HPDE6-E6E7 (cell line): ENCODE results near the gene DENND6B.
"Not testable (repeated sequence)": the region's sequence is repeated elsewhere in the genome, so short reads cannot be mapped to it uniquely, and the experiment has no call there.

ENCODE experiments used
- DNase-seq: peaks from one replicate; pipeline ENCODE4 v3.0.0; 2011; ENCODE audit warnings: missing footprints; ENCODE audit errors: extremely low spot score

The DENND6B gene

GRCh38 chr22:50273781-50274180 lies 53.0 kb downstream of the DENND6B start:
- DNase-seq, result not testable (repeated sequence)

GRCh38 chr22:50273352-50273751 lies 53.5 kb downstream of the DENND6B start:
- DNase-seq, result not testable (repeated sequence)

DNA sequence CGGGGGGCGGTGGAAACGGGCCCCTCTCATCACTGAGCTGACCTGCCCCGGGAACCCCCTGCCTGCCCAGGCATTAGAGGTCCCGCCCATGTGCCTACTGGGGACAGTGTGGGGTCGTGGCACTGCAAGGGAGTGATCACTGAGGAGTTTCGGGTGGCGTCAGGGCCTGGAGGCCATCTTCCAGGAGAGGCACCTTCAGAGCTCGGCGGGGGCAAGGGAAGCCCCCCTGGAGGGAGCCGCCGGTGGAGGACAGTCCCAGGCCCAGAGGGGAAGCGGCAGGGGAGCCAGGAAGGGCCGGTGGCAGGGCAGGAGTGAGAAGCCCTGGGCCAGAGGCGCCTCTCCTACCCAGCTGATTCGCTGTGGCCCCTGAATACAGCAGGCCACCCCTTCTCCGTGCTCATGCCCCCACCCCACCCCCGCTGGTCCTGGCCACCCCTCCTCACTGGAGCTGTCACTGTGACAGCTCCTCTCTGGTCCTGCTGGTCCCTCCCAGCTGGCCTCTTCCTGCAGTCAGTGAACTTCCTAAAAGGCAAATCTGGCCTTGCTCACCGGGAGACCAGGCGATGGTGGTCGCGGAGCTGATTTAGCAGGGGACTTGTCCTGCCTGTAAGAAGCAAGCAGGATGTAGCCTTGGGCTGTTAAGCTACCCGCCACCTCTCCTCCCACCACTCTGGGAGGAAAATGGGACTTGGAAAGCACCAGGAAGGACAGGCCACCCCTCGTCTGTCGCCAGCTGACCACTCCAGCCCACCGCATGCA lies 54.6 kb downstream of the DENND6B start:
- no peak for DNase-seq

GRCh38 chr22:50271519-50271970 lies 55.3 kb downstream of the DENND6B start:
- no peak for DNase-seq

DNA sequence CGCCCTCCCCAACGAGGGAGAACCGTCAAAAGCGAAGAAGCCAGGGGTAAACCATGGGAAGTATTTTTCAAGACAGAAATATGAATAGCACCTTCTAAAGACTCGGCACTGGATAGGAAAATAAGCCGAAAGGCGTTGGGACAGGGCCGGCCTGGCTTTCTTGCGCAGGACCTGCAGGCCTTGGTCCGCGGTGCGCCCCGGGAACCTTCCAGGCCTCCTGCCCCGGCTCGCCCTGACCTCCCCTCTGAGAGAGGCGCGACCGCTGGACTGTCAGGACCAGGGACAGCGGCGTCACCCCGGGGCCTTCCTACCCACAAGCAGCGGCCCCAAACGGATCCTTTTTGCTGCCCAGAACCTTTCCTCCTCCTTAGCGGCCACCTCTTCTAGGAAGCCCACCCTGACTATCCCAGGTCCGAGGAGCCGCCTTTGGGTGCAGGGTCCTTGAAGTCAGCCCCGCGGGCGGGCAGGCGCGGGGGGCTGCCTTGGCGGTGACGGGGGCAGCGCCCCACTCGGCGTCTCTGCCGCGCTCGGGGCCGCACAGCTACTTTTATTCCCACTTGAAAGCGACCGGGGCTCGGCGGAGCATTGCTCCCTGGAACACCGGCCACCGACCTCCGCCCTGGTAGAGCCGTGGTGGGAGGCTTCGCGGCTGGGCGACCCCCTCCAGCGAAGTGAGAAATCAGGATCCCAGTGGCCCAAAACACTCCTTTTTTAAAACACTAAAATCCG lies 56.0 kb downstream of the DENND6B start:
- no peak for DNase-seq

GRCh38 chr22:50269970-50270665 lies 56.7 kb downstream of the DENND6B start, which contains the start of gene MAPK11:
Gene MAPK11 (minus strand): TSS chr22:50270380. CDS start chr22:50270292, 88 bp downstream.
- no peak for DNase-seq

DNA sequence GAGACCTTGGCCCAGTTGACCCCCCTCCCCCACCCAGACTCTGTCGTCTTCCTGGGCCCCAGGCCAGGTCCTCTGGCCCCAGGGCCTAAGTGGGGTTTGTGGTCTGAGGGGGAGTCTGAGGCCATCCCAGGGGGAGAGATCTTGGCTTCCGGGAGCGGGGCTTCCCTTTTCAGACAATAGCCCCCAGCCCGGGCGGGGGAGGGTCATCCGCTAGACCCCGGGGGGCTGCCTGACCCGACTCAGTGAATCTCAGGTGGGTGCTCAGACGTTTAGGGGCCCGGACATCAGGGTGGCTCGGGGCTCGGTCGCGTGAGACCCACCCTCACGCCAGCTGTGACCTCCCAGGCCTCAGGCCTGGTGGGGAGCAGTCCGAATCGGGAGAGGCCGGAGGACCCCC lies 57.2 kb downstream of the DENND6B start:
- no peak for DNase-seq

DNA sequence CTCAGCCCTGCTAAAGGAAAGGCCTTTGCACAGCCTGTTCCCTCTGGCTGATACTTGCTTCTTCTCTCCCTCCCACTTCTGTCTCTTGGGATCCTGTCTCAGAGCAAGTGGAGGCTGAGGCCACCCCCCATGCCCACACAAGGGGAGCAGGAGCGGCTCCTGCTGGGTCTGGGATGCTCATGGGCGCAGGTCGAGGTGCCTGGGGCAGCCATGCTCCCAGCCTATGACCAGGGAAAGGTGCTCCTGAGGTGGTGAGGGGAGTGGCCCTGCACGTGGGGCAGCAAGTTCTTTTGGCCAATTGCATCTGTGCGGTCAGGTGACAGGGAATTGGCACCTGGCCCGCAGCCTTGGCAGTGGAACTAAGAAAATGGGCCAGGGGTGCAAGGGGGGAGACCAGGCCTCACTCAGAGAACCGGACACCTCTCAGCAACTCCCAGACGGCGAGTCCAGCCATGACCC lies 58.1 kb downstream of the DENND6B start:
- DNase-seq, result no peak

DNA sequence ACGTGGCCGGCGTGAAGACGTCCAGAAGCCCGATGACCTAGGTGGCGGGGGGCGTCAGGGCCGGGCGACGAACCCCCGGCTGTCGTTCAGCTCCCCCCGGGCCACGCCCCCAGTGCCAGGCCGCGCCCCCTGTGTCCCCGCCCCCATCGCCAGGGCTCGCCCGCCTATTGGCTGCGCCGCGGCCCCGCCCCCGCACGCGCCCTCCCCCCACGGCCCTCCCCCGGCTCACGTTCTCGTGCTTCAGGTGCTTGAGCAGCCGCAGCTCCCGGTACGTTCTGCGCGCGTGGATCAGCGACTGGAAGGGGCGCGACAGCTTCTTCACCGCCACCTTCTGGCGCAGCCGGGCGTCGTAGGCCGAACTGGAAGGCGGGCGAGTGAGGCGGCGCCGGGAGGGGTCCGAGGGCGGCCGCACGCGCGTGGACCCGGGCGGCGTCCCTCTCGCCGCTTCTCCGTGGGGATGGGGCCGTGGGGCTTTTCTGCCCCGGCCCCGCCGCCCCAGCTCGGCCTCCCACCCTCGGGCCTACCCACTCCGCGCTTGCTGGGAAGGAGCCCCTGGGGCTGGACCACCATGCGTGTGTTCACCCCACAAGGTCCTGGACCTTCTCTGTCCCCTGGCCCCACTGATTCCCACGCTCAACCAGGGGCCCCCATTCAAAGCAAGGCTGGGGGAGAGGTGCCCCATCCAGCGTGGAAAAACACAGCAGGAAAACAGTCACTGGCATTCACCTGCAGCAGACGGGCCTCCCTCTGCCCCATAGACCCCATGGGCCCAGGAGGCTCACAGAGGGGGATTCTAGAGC lies 59.0 kb downstream of the DENND6B start:
- DNase-seq, result no peak

DNA sequence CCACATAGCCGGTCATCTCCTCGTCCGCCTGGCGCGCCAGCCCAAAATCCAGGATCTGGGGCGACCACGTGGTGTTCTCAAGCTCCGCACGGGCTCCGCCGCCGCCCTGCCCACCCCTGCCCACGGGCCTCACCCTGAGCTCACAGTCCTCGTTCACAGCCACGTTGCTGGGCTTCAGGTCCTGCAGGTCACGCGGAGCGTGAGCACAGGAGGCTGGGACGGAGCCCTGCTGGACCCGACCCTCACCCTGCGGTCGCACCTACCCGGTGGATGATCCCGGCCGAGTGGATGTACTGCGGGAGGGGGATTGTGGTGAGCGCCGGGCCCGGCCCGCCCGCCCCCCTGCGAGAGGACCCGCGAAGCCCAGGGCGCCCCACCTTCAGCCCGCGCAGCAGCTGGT lies 59.8 kb downstream of the DENND6B start:
- DNase-seq, result no peak

GRCh38 chr22:50264946-50265669 lies 61.7 kb downstream of the DENND6B start:
- no peak for DNase-seq

GRCh38 chr22:50264104-50264745 lies 62.6 kb downstream of the DENND6B start:
- DNase-seq, result no peak

GRCh38 chr22:50262973-50263617 lies 63.7 kb downstream of the DENND6B start:
- no peak for DNase-seq

DNA sequence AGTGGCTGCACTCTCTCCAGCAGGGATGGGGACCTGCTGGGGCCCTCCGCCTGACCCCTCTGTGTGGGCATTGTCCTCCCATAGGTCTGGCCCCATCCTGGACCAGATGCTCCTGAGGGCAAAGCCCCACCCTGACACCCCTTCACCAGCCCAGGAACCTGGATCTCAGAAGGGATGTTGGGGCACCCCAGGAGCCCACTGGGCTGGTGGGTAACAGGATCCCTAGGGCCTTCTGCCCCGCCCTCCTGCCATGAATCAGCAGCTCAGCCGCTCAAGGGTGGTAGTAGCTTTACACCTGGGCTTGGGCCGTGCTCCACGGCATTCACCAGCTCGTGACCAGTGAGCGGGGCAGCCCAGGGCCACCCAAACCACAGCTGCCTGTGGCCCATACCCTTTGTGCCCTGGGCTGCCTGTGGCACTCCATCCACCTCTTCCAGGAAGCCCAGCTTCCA lies 64.3 kb downstream of the DENND6B start:
- no peak for DNase-seq

GRCh38 chr22:50261615-50262459 lies 65.0 kb downstream of the DENND6B start, which contains the start of gene MAPK12:
Gene MAPK12 (minus strand): TSS chr22:50261683. CDS start chr22:50261509, 174 bp downstream.
- no peak for DNase-seq

DNA sequence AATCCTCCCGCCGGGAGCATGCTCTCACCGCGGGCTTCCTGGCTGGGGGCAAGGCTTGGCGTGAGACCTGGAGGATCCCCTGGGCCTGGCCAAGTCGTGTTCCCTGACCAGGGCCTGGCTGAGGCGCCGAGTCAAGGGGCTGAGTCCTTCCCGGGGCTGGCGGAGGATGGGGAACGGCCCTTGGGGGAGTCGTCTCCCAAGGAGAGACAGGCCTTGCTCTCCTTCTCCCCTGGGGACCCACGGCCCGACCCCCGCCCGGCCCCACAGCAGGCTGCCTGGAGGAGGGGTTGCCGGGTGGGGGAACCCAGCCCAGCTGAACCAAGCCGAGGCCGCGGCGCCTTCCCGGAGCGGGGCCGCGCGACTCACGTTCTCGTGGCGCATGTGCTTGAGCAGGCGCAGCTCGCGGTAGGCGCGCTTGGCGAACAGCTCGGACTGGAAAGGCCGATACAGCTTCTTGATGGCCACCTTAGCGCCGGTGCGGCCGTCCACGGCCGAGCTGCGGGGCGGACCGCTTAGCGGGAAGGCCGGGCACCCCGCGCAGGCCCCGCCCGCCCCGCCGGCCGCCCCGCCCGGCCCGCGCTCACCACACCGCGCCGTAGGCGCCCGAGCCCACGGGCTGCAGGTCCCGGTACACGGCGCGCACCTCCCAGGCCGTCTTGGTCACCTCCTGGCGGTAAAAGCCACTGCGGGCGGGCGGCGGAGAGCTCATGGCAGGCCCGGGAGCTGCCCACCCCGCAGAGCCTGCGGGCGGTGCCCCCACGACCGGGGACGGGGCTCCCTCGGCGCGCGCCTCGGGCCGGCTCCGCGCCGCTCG lies 65.8 kb downstream of the DENND6B start:
- no peak for DNase-seq

- no peak for DNase-seq
These were observed 66.4 kb downstream of the DENND6B start for GRCh38 chr22:50260434-50260800.

GRCh38 chr22:50259302-50259701 lies 67.5 kb downstream of the DENND6B start:
- no peak for DNase-seq
